Medulla oblongata (tissue), 1 donor: ENCODE results near the gene LIPM.

Source experiments
- DNase-seq: peaks from one replicate; pipeline ENCODE4 v3.0.0-alpha.2; 2015; ENCODE audit errors: extremely low spot score

The LIPM gene

DNA sequence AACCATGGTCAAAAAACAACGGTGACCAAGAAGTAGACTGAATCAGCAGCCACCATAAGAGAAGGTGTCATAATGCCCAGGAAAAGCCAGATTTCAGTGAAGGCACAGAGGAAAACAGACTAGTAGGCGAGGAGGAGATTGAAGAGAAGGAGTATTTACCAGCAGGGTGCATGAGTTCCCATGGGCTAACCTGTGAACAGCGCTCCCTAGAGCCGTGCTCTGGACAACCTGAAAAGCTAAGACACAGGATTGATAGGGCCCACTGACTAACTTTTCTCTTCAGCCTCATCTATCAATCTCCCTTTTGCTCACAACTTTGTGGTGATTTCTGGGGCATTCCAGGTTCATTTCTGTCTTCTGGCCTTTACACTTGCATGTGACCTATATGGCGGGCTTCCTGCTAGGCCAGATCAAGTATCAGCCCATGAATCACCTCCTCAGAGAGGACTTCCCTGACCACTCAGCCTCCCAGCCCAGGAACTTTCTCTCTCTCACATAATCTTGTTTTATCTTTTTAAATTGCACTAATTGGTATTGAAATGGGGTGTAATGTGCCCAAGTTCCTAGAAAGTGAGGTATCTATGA is 36.3 kb downstream of the LIPM start:
- no peak for DNase-seq

DNA sequence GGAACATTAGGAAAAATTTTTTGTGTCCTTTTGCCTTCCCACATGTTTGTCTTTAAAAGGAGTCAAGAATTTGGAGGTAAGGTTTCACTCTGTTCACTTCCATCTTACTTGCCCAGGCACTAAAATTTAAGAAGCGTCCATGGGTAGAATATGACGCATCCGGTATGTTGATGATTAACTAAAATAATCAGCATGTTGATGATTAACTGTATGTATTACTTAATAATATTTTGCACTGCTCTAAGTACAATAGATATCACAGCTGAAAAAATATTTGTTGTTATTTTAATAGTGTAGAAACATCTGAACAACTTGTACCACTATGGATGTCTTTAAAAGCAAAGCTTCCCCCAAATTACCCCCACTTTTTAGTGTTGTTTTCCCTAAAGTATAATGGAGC is 37.6 kb downstream of the LIPM start:
- DNase-seq, result no peak

DNA sequence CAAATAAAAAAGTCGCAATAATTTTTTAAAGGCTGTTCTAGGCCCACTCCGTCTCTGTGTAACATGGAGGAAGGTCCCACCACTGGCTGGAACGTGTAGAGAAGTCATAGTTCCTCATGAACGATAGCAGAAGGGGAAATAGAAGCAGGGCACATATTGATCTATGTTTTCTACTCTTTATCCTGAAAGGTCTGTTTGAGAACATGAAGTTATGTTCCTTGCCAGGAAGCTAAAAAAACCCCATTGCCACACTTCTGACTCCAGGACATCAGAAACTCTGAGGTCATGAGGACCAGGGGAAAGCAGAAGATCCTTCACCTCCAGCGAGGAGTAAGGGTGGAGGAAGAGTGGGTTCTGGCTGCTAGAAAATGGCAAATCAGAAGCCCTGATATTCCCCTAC is 38.4 kb downstream of the LIPM start:
- DNase-seq, result no peak

DNA sequence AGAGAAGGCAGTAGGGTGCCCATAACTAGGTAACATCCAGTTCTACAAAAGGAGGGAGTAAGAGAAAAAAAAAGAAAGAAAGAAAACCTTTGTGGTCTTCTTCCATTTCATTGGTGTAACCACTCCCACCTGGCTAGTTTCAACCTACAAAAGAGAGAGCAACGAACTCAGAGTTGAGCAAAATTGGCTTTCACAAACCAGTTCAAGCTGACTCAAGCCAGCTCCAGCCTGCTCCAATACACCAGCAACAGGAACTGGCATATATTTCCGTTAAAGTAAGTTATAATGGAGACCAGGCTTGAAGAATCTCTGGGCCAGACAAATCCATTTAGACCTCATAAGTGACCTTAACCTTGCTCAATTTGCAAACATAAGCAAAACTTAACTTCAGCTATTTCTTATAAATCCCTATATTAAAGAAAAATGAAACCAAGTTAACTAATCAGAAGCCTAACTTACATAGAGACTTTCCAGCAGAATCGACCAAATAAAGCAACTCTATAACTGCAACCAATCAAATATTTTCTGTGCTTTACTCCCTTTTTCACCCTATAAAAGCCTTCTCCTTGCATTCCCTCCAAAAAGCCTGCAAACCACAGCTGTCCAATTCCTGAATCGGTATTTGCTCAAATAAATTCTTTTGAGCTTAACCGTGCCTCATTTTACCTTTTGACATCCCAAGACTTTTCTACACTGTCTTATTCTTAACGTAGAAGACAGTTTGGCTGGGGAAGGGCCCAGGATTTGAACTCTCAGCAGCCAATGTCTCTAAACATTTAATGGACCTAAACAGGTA is 39.0 kb downstream of the LIPM start:
- no peak for DNase-seq

DNA sequence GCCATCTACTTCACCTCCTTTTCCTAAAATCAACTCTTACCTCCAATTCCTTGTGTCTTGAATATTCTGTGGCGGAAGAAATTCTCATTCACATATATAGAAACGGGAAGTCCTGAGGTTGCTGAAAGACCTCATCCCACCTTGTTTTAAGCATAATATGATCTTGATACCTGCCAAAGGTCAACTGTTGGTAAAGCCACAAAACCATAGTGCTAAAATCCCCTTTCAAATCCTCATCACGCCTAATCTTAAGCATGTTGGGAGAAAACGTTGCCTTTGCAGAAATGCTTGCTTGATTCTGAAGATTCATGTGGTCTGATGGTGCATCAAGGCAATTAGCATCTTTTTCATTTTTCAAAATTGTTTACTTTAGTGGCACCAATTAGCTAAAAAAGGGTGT is 40.6 kb downstream of the LIPM start:
- DNase-seq, result no peak

DNA sequence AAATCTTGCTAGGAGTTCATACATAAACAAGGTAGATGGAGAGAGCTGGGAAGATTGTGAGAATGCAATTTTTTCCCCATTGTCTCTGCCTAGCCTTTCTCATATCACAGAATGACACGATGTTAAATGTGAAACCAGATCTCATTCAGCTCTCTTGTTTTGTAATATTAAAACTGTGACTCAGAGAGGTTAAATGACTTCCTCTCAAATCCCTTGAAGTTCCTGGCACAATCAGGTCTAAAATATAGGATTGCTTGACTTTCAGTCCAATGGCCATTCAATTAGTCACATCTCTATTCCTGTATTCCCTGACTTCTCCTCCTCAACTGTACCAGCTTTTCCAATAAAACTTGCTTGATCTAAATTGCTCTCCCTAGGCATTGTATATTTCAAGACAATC is 46.0 kb downstream of the LIPM start:
- DNase-seq, result no peak

DNA sequence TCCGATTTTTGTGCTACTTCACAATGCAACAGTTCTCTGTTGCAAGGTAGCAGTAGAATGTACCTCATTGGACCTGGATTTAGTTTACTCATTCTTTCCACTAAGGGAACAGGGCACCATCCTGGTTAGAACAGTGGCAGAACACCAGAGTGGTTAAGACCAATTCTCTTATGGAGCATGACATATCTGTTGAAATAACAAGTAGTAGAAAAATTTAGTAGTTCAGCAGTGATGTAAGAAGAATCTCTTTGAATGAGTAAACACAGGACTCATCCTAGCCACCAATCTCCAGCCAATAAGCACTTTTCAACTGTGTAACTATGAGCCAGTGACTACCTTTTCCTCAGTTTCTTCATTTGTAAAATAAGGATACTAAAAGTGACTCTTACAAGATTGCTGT is 46.7 kb downstream of the LIPM start:
- DNase-seq, result no peak

DNA sequence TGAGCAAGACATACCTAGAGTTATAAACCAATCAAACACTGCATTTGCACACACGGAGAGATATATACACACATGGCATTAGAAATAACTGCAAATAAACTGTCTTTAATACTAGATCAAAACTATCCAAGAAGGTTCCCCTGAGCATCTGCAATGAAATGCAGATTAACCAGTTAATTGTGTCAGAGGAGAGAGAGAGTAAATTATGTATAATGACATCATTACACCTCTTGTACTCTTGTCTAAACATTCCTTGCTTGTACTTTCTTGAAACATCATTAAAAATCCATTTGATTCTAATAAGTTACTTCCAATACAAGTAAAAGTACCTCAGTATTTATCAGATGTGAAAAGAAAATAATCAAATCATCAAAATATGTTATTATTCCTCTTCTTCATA is 48.2 kb downstream of the LIPM start:
- no peak for DNase-seq

DNA sequence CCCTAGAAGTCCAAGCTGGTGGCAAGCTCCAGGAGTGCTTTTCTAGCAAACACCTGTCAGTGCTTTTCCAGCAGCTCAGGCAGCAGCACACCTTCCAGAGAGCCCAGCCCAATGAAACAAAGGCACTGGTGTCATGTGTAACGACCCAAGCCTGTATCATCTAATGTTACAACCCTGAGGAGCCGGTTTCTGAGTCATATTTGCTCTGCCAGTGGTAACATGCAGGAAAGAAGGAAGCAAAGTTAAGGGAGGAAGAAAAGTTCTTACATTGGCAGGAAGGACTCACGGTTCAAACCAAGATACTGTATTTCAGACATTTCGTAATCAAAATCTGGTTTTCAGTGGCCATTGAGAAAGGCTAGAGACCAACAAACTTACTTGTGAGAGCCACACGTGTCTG is 49.2 kb downstream of the LIPM start, which contains the start of gene ANKRD22:
TSS of gene ANKRD22 (minus strand) at position 139 of the 400 bp plus-strand sequence. CDS start 237 bp downstream, outside the sequence.
- peak; percentile 32 for DNase-seq

DNA sequence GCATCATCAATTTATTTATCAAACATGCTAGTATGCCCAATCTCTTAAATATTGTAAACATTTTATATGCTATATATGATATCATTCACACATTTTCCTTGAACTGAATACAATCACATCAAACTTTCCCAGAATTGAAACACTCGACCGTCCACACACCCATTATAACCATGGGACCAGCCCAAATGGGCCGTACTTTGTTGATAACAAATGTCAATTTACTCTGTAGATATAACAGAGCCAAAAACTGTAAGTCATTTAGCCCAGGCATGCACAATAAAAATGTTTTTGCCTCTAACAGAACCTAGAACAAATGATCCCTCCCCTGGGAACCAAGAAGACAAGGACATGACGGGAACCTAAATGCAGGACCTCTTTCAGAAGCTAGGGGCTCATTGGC is 49.8 kb downstream of the LIPM start:
- no peak for DNase-seq

DNA sequence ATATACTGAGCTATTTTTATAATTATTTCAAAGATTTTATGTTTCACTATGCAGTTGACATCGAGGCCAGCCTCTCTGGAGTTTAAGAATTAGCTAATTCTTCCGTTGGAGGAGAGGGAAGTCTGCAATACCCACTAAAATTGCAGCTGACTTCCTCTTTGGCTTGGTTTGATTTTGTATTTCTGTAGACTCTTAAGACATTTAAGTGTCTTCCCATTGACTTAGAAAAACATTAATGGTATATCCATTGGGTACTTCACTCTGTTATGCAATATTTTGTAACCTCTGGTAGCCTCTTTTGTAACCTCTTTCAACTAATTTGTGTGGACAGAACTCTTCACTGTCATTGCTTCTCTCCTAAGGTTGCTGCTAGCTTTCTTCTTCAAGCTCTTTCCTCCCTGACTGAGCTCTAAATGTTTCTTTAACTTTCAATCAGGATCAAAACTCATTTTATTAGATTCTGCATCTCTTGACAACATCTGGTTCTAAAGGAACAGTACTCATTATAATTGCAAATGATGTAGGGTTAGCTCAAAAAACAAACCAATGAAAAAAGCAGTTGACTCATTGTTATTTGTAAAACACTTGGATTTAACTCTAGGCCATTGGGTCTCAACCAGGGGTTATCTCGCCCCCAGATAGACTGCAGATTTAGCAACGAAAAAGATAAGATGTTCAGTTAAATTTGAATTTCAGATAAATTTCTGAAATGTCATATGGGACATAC is 50.8 kb downstream of the LIPM start:
- DNase-seq, result peak; percentile 52

DNA sequence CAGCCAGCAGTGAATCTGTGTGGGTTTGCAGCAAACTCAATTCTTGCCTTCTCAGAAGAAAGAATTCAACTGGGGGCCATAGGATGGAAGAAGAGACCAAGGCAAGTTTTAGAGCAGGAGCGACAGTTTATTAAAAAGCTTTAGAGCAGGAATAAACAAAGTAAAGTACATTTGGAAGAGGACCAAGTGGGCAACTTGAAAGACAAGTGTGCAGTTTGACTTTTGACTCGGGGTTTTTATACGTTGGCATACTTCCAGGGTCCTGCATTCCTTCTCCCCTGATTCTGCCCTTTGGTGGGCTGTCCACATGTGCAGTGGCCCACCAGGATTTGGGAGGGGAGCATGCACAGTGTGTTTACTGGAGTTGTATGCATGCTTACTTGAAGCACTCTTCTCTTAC is 52.2 kb downstream of the LIPM start:
- no peak for DNase-seq

DNA sequence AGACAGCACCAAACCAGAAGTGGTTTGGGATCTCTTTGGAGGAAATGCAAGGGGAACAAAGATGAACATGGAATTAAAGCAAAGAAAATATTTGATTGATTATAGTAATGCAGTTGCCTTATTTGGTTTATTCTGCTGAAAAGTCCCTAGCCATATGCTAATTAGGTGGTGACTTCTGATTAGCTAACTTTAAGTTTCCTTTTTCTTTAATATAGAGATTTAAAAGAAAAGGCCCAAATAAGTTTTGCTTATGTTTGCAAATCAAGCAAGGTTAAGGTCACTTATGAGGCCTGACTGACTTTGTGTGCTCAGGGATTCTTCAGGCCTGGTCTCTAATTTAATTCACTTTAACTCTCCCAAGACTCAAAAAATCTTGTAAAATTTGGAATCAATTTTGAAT is 55.3 kb downstream of the LIPM start:
- DNase-seq, result no peak

DNA sequence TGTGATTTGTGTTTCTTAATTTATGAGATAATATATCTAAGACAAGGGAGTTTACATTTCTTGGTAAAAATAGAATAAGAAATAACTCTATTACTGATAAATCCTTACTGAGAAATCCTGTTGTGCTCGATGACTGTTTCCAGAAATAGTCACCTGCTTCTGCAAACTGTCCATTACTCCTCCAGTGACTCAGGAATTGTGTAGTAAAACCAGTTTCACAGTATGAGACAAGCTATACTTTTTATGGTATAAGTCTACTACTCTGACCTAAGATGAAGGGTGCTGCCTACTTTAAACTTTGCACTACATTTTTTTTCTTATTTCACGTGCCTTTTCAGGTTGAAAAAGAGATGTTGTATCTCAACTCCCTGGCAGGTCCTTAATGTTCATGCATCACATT is 56.0 kb downstream of the LIPM start:
- DNase-seq, result no peak

DNA sequence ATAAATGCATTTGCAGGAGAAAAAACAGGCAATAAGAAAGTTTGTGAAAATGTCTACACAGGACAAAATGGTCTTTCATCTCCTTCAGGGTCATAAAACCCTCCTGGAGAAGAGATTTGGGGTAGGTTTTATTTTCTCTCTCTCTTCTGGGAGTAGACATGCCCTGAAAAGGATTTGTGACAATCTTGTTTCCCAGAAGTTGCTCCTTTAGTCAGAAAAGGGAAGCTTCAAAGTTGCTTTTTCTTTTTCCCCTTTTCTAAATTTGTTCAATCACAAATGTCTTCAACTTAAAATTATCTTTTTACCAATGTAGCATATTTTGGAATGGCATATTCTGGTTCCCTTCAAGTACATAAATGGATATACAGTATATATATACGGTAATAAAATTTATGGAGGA is 58.5 kb downstream of the LIPM start:
- peak; percentile 18 for DNase-seq

DNA sequence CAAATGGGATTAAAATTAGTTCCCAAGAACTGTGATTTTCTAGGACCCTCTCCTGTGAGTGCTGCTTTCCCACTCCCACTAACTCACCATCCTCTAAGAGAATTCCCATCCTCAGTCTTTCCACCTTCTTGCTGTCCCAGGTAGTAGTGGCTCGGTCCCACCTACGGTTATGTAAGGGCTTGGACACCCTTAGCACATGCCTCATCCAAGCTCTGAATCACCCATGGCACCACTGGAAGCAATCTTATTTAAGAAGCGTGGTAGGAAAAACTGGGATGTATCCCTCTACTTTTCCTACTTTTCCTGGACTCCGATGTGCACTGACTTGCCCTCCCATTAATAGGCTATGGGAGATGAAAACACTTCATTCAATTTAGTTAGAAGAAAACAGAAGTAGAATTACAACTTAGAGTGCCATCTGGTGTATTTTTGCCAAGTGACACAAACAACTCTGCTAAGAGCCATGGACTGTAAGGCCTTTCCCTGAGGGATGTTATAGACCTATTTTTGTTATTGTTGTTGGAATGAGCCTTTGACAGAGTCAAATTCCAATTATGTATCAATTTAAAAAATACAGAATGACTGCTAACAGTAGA is 62.8 kb downstream of the LIPM start:
- peak; percentile 54 for DNase-seq

DNA sequence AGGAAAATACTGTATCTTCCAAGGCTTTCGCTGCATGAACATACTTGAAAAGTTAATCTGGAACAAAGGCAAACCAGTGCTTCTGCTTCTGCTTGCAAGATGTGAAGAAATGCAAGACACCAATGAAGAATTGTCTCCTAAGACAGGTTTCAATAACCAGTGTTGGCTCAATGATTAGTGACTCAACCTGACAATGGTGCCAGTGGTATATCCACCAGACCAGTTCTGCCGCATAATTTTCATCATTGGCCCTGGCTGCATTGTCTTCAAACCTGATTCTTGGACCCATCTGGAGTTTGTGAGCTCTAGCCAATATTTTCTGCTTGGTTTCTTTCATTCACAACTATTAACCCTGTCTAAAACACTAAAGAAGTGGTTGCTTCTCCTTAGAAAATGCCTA is 63.9 kb downstream of the LIPM start:
- no peak for DNase-seq

DNA sequence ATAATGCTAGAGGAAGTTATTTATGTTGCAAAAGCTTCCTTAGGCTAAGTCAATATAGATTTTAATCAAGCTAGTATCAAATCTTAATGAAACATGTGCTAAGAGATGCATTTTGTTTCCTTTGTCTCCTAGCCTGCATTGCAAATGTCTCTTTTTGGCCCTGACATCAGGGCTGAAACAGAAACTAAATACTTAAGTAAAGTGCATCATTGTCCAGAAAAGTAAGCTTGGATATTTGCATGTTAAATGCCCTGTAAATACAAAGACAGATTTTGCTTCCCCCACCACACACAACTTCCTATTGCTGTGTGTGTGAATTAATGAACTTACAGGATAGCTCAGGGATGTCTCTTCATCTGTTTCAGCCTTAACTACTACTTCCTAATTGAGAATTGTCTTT is 67.6 kb downstream of the LIPM start:
- no peak for DNase-seq
